Measurements from ENCODE around the gene PLEKHG4B. TPM values are rescaled to one million over a fixed set of nuclear protein-coding genes. Genes with fewer than 3 reads are reported as not detected.

PLEKHG4B gene
- total and polyA plus RNA-seq, 2 donors from 2014 or later, result 0.13 to 0.37 TPM

DNA sequence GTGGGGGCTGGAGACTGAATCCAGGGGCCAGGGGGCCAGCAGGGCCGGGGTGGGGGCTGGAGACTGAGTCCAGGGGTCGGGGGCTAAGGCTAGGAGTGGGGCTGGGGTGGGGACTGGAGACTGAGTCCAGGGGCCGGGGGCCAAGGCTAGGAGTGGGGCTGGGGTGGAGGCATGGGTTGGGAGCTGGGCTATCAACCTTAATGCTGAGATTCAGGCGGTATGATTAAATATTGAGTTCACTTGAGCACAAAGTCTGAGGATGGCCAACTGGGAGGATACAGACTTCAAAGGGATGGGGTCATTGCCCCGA, 82.3 kb downstream of the PLEKHG4B start:
- FAIRE-seq (no peak), DNase-seq (no peak)
- Histone ChIP-seq H3K4me3 (ENCODE audit: low read length in 3 of 3) (no peak overlapping the region), H3K9me3 (ENCODE audit: control insufficient read depth in 2 of 3, insufficient read depth in 1 of 3, low read length in 3 of 3) (no peaks in the 10 kb centered on the region), H3K27ac (ENCODE audit: low read depth in 2 of 2, low read length in 2 of 2) (no peak overlapping the region), H3K9ac (ENCODE audit: low read length in 3 of 3) (no peak overlapping the region), H3K36me3 (ENCODE audit: control insufficient read depth in 2 of 3, insufficient read depth in 3 of 3, low read length in 3 of 3) (no peaks in the 10 kb centered on the region), H3K27me3 (ENCODE audit: control insufficient read depth, insufficient read depth, low read length) (no peaks in the 10 kb centered on the region), H3K4me1 (ENCODE audit: control insufficient read depth in 2 of 3, insufficient read depth in 2 of 3, low read depth in 1 of 3, low read length in 3 of 3) (no peaks in the 10 kb centered on the region)
- intact Hi-C loops (cut with DNase I), result no loop called here
- TF ChIP-seq, protein P1, sequence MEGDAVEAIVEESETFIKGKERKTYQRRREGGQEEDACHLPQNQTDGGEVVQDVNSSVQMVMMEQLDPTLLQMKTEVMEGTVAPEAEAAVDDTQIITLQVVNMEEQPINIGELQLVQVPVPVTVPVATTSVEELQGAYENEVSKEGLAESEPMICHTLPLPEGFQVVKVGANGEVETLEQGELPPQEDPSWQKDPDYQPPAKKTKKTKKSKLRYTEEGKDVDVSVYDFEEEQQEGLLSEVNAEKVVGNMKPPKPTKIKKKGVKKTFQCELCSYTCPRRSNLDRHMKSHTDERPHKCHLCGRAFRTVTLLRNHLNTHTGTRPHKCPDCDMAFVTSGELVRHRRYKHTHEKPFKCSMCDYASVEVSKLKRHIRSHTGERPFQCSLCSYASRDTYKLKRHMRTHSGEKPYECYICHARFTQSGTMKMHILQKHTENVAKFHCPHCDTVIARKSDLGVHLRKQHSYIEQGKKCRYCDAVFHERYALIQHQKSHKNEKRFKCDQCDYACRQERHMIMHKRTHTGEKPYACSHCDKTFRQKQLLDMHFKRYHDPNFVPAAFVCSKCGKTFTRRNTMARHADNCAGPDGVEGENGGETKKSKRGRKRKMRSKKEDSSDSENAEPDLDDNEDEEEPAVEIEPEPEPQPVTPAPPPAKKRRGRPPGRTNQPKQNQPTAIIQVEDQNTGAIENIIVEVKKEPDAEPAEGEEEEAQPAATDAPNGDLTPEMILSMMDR (IDR thresholded peaks at IDR 0.05; ENCODE audit: borderline replicate concordance, extremely low read depth, insufficient read depth), result no peak

DNA sequence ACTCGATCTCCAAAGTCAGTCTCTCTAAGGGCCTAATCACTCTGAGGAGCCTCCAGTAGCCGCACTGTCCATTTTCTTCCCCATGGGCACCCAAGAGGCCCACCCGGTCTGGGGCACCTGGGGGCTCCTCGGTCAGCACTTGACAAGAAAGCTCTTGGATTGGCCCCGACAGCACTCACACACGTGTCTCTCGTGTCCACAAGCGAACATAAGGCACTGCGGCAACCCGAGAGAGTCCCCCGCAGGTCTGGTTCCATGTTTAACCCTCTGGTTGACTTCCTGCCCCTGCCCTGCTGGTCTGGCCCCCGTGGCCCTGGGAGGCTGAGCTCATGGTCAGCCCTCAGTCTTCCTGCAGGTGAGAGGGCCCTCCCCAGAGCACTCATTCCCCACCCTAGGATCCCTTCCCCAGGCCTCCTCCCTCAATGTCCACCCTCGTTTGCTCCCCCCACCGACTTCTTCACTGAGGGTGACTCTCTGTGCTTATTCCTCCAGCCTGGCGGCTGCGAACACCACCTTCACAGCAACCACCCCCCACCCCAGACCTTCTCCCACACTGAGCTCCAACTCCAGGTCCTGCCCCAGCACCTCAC, 83.0 kb downstream of the PLEKHG4B start:
- no peak for FAIRE-seq

DNA sequence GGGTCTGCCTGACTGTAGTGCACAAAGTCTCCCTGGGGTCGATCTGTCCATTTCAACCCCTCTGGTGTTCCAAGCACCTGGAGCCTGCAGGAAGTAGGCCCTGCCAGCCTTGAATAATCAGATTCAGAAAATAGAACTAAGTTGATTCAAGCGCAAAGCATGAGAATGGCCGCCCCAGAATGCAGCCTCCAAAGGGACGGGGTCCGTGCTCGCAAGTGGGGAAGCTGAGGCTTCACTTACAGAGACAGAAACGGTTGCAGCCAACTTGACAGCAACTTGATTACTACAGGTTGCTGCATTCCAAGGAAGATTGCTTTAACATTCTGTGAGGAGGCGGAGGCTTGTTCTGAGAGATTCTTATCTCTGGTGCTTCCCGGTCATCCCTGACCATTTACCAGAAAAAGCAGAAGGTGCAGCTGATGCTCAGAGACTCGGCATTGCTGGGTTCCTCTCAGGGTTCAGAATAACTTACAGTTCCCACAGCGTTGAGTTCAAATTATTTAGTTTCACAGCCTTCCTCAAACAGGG, 84.4 kb downstream of the PLEKHG4B start:
- H3K9me3 ChIP-seq (ENCODE audit: control insufficient read depth in 2 of 3, insufficient read depth in 1 of 3, low read length in 3 of 3), result no peaks in the 10 kb centered on the region
- H3K27ac ChIP-seq (ENCODE audit: low read depth in 2 of 2, low read length in 2 of 2), result no peak overlapping the region
- H3K27me3 ChIP-seq (ENCODE audit: control insufficient read depth, insufficient read depth, low read length), result no peaks in the 10 kb centered on the region
- no peak overlapping the region for H3K4me3 ChIP-seq (ENCODE audit: low read length in 3 of 3)
- intact Hi-C loops (cut with DNase I), result no loop called here
- no peaks in the 10 kb centered on the region for H3K4me1 ChIP-seq (ENCODE audit: control insufficient read depth in 2 of 3, insufficient read depth in 2 of 3, low read depth in 1 of 3, low read length in 3 of 3)
- H3K9ac ChIP-seq (ENCODE audit: low read length in 3 of 3), result no peak overlapping the region
- FAIRE-seq (no peak), DNase-seq (peak in 1 of 5 donors; percentile 26)
- no peaks in the 10 kb centered on the region for H3K36me3 ChIP-seq (ENCODE audit: control insufficient read depth in 2 of 3, insufficient read depth in 3 of 3, low read length in 3 of 3)
- TF ChIP-seq, protein P1 (IDR thresholded peaks at IDR 0.05; ENCODE audit: borderline replicate concordance, extremely low read depth, insufficient read depth), result no peak

More for the DNA sequence above, 83.0 kb downstream of the PLEKHG4B start:
- Histone ChIP-seq H3K36me3 (ENCODE audit: control insufficient read depth in 2 of 3, insufficient read depth in 3 of 3, low read length in 3 of 3) (no peaks in the 10 kb centered on the region), H3K27me3 (ENCODE audit: control insufficient read depth, insufficient read depth, low read length) (no peaks in the 10 kb centered on the region), H3K4me3 (ENCODE audit: low read length in 3 of 3) (no peak overlapping the region), H3K9ac (ENCODE audit: low read length in 3 of 3) (no peak overlapping the region), H3K4me1 (ENCODE audit: control insufficient read depth in 2 of 3, insufficient read depth in 2 of 3, low read depth in 1 of 3, low read length in 3 of 3) (no peaks in the 10 kb centered on the region), H3K27ac (ENCODE audit: low read depth in 2 of 2, low read length in 2 of 2) (no peak overlapping the region), H3K9me3 (ENCODE audit: control insufficient read depth in 2 of 3, insufficient read depth in 1 of 3, low read length in 3 of 3) (no peaks in the 10 kb centered on the region)
- DNase-seq, result no peak
- intact Hi-C loops (cut with DNase I), result no loop called here
- TF ChIP-seq, protein P1 (IDR thresholded peaks at IDR 0.05; ENCODE audit: borderline replicate concordance, extremely low read depth, insufficient read depth), result no peak

DNA sequence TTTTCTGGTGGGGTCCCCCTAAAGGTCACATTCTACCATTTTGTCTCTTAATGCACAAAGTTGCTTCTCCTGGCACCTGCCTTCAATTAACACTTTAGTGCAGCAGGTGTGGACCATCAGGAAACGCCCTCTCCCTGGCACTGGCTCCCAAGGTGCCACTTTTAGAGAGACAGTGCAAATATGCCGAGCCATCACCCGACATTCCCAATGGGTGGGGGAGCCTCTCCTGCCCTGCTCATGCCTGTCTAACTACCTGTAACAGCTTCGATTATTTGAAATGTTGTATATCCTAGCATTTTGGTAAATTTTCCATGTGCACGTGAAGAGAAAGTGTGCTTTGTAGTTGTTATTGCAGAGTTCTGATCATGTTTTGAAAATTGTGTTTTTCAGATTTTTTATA, 86.1 kb downstream of the PLEKHG4B start:
- H3K27ac ChIP-seq (ENCODE audit: low read depth in 2 of 2, low read length in 2 of 2), result no peak overlapping the region
- H3K36me3 ChIP-seq (ENCODE audit: control insufficient read depth in 2 of 3, insufficient read depth in 3 of 3, low read length in 3 of 3), result no peaks in the 10 kb centered on the region
- no peak overlapping the region for H3K4me3 ChIP-seq (ENCODE audit: low read length in 3 of 3)
- no peak for DNase-seq
- no peaks in the 10 kb centered on the region for H3K4me1 ChIP-seq (ENCODE audit: control insufficient read depth in 2 of 3, insufficient read depth in 2 of 3, low read depth in 1 of 3, low read length in 3 of 3)
- intact Hi-C loops (cut with DNase I), result no loop called here
- H3K27me3 ChIP-seq (ENCODE audit: control insufficient read depth, insufficient read depth, low read length), result no peaks in the 10 kb centered on the region
- H3K9me3 ChIP-seq (ENCODE audit: control insufficient read depth in 2 of 3, insufficient read depth in 1 of 3, low read length in 3 of 3), result no peaks in the 10 kb centered on the region
- TF ChIP-seq, protein P1 (IDR thresholded peaks at IDR 0.05; ENCODE audit: borderline replicate concordance, extremely low read depth, insufficient read depth), result no peak
- no peak for FAIRE-seq
- no peak overlapping the region for H3K9ac ChIP-seq (ENCODE audit: low read length in 3 of 3)
